Activated naive CD4-positive, alpha-beta T cell treated with anti-CD3 and anti-CD28 coated beads, Interleukin-2, amount 50 U/mL, for 72 hours (primary cell): ENCODE results near the gene CBFA2T2. TPM values are rescaled to one million over a fixed set of nuclear protein-coding genes. Genes with fewer than 3 reads are reported as not detected.
"Not testable (repeated sequence)": the region's sequence is repeated elsewhere in the genome, so short reads cannot be mapped to it uniquely, and the experiment has no call there.

ENCODE experiments used
- ATAC-seq, 2 donors: fragments of 150-1000 bp; cut with Tn5 transposase; 2 replicates each; pipeline ENCODE4 v1.10.0; 2021; ENCODE audit warnings: mild to moderate bottlenecking in 2 of 2, moderate library complexity in 2 of 2
- DNase-seq, 2 donors: peaks; one replicate each; pipeline ENCODE4 v3.0.0; 2021 to 2022; ENCODE audit warnings: low spot score in 2 of 2
- H3K27ac Mint-ChIP-seq, 2 donors: one replicate each; pipeline ENCODE4 v1.8.0; 2022; ENCODE audit warnings: mild to moderate bottlenecking in 2 of 2, mixed read lengths in 2 of 2
- H3K36me3 Mint-ChIP-seq, 2 donors: one replicate each; pipeline ENCODE4 v1.8.0; 2022; ENCODE audit warnings: mixed read lengths in 2 of 2
- H3K9me3 Mint-ChIP-seq, 2 donors: one replicate each; pipeline ENCODE4 v1.8.0; 2022; ENCODE audit warnings: mixed read lengths in 2 of 2
- total RNA-seq, 2 donors: library from RNA; stranded (reverse); gene quantifications; one replicate each; pipeline ENCODE4 v1.2.3, GENCODE V29; 2022

The CBFA2T2 gene
- total RNA-seq, 2 donors from 2014 or later: 13.7 to 16.3 TPM

GRCh38 chr20:33570743-33571142, 80.8 kb downstream of the CBFA2T2 start:
- no peak overlapping the region for H3K27ac Mint-ChIP-seq
- DNase-seq: no peak
- no peak for ATAC-seq

GRCh38 chr20:33573268-33573667, 83.4 kb downstream of the CBFA2T2 start:
- not testable (repeated sequence) for H3K9me3 Mint-ChIP-seq, H3K27ac Mint-ChIP-seq, H3K36me3 Mint-ChIP-seq, ATAC-seq, DNase-seq

More at GRCh38 chr20:33570743-33571142, 80.8 kb downstream of the CBFA2T2 start:
- Mint-ChIP-seq H3K9me3 (no peaks in the 10 kb centered on the region), H3K36me3 (no peaks in the 10 kb centered on the region)

- DNase-seq (no peak), ATAC-seq (no peak)
- H3K9me3 Mint-ChIP-seq: no peaks in the 10 kb centered on the region
- no peaks in the 10 kb centered on the region for H3K36me3 Mint-ChIP-seq
- H3K27ac Mint-ChIP-seq: no peak overlapping the region
Observed at GRCh38 chr20:33575282-33575681, 85.4 kb downstream of the CBFA2T2 start.

- ATAC-seq (no peak), DNase-seq (no peak)
- no peaks in the 10 kb centered on the region for H3K36me3 Mint-ChIP-seq
- no peaks in the 10 kb centered on the region for H3K9me3 Mint-ChIP-seq
- no peak overlapping the region for H3K27ac Mint-ChIP-seq
Observed at GRCh38 chr20:33576432-33577125, 86.7 kb downstream of the CBFA2T2 start.

DNA sequence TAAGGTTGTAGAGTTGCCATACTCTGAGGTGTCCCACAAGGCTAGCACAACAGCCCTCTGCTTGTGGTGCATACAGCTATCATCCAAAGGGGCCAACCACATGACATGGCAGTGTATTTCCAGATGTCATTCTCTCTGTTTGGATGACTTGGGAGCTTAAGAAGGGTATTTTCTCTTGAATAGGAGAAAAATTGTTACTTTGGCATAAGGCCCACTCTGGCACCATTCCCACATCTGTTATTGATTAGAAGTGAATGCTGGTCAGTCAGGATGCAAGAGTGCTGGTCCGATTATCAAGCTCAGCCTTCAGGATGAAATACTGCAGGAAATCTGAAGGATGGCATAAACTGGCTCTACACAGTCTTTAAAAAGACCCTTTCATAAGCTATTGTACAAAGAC, 88.6 kb downstream of the CBFA2T2 start:
- Mint-ChIP-seq H3K9me3 (no peaks in the 10 kb centered on the region), H3K27ac (no peak overlapping the region), H3K36me3 (no peaks in the 10 kb centered on the region)
- ATAC-seq (no peak), DNase-seq (no peak)

DNA sequence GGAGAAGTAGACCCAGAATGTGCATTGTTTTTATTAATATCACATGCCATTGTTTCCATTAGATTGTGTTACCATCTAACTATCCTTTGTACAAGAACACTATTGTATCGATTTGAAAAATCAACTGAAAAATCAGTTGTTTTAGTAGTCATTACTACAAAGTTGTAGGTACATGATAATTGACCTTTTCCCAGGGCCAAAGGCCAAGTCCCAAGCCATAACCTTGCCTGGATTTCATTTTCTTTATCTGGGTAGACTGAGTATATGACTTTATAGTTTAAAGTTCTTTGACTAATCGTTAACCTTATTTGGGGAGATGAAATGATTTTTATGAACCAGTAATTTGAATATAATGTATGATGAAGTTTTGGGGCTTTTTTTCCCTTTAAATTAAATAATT, 93.2 kb downstream of the CBFA2T2 start:
- Mint-ChIP-seq H3K36me3 (no peaks in the 10 kb centered on the region), H3K27ac (no peak overlapping the region), H3K9me3 (no peaks in the 10 kb centered on the region)
- DNase-seq: no peak
- no peak for ATAC-seq

- no peak for ATAC-seq
- Mint-ChIP-seq H3K9me3 (no peaks in the 10 kb centered on the region), H3K36me3 (no peaks in the 10 kb centered on the region), H3K27ac (no peak overlapping the region)
- no peak for DNase-seq
Observed at GRCh38 chr20:33584976-33585375, 95.1 kb downstream of the CBFA2T2 start.

GRCh38 chr20:33585413-33585812, 95.5 kb downstream of the CBFA2T2 start:
- Mint-ChIP-seq H3K9me3 (no peaks in the 10 kb centered on the region), H3K36me3 (no peaks in the 10 kb centered on the region), H3K27ac (no peak overlapping the region)
- no peak for DNase-seq
- no peak for ATAC-seq

- H3K36me3 Mint-ChIP-seq: no peaks in the 10 kb centered on the region
- H3K27ac Mint-ChIP-seq: no peak overlapping the region
- no peak for DNase-seq
- H3K9me3 Mint-ChIP-seq: no peaks in the 10 kb centered on the region
- ATAC-seq: no peak
Observed at GRCh38 chr20:33589059-33589458, 99.2 kb downstream of the CBFA2T2 start.

GRCh38 chr20:33591901-33592300, 102.0 kb downstream of the CBFA2T2 start:
- H3K27ac Mint-ChIP-seq: peak overlapping the region in 1 of 2 donors; percentile 25
- peak; percentile 53 to 68 for ATAC-seq
- not testable (repeated sequence) for H3K36me3 Mint-ChIP-seq, H3K9me3 Mint-ChIP-seq
- peak; percentile 34 to 55 for DNase-seq

- ATAC-seq: no peak
- Mint-ChIP-seq H3K9me3 (no peaks in the 10 kb centered on the region), H3K36me3 (no peaks in the 10 kb centered on the region), H3K27ac (no peak overlapping the region)
- no peak for DNase-seq
Observed at GRCh38 chr20:33594743-33595142, 104.8 kb downstream of the CBFA2T2 start.

DNA sequence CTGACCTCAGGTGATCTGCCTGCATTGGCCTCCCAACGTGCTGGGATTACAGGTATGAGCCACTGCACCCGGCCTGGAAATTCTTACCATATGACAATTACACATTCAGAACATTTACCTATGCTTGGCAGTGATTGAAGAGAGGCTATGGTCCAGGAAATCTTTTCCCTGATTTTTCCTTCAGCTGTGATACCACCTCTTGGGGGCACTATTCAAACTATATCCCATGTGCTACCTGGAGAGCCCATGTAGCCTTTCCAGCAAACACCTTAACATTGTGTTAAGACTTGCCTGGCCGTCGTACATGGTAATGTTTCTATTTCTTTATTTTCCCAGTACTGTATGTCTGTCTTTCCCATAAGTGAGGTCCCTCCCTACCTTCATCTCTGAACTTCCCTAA, 110.5 kb downstream of the CBFA2T2 start:
- no peaks in the 10 kb centered on the region for H3K9me3 Mint-ChIP-seq
- no peak overlapping the region for H3K27ac Mint-ChIP-seq
- ATAC-seq (no peak), DNase-seq (no peak)
- H3K36me3 Mint-ChIP-seq: peaks cover 0 to 7% of the 10 kb centered on the region in 2 donors

DNA sequence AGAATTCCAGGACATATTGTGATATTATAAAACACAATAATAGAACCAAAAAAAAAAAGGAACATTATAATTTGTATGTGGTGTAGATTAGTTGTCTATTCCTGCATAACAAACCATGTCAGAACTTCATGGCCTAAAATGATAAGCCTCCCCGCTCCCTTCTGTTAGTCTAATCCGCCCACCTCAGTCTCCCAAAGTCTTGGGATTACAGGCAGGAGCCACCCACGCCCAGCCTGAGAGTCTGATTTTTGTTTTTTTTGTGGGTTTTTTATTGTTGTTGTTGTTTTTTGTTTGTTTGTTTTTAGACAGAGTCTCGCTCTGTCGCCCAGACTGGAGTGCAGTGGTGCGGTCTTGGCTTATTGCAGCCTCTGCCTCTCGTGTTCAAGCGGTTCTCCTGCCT, 111.1 kb downstream of the CBFA2T2 start:
- H3K36me3 Mint-ChIP-seq: peaks cover 0 to 7% of the 10 kb centered on the region in 2 donors
- H3K27ac Mint-ChIP-seq: no peak overlapping the region
- ATAC-seq: no peak
- DNase-seq: no peak
- H3K9me3 Mint-ChIP-seq: no peaks in the 10 kb centered on the region

GRCh38 chr20:33601861-33602260, 112.0 kb downstream of the CBFA2T2 start:
- ATAC-seq: no peak
- H3K27ac Mint-ChIP-seq: peak overlapping the region in 1 of 2 donors; percentile 82
- no peaks in the 10 kb centered on the region for H3K9me3 Mint-ChIP-seq
- H3K36me3 Mint-ChIP-seq: peaks cover 0 to 7% of the 10 kb centered on the region in 2 donors
- no peak for DNase-seq

DNA sequence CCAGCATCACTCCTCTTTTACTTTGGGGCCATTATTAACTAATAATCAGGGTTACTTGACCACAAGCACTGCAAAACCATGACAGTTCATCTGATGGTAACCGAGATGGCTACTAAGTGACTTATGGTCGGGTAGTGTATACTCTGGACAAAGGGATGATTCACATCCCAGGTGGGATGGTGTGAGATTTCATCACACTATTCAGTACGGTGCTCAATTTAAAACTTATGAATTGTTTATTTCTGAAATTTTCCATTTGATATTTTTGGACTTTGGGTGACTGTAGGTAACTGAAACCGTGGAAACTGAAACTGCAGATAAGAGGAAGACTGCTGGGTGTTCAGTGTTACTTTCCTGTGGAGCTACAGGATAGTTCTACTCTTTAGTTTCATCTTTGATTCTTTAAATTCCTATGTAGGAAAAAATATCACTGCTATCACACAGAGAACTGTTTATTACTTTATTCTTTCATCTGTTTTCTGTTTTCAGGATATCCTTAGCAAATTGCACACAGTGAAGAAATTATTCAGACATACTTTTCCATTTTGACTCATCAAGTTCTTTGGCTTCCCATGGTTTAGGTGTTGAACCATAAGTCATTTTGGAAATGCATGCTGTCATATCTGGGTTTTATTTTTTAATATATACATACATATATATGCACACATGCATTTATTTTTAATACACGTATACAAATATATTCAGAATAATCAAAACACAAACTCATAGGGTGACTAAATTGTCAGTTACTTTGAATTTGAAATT, 113.1 kb downstream of the CBFA2T2 start:
- H3K36me3 Mint-ChIP-seq: peaks cover 0 to 7% of the 10 kb centered on the region in 2 donors
- peak overlapping the region; percentile 77 to 82 for H3K27ac Mint-ChIP-seq
- DNase-seq (no peak), ATAC-seq (peak; percentile 85 to 90)
- no peaks in the 10 kb centered on the region for H3K9me3 Mint-ChIP-seq

GRCh38 chr20:33604084-33604990, 114.4 kb downstream of the CBFA2T2 start:
- no peak overlapping the region for H3K27ac Mint-ChIP-seq
- peaks cover 0 to 7% of the 10 kb centered on the region in 2 donors for H3K36me3 Mint-ChIP-seq
- no peak for ATAC-seq
- no peaks in the 10 kb centered on the region for H3K9me3 Mint-ChIP-seq
- DNase-seq: no peak

GRCh38 chr20:33604991-33605370, 115.1 kb downstream of the CBFA2T2 start:
- Mint-ChIP-seq H3K9me3 (no peaks in the 10 kb centered on the region), H3K36me3 (peaks cover 0 to 7% of the 10 kb centered on the region in 2 donors), H3K27ac (no peak overlapping the region)
- ATAC-seq (no peak), DNase-seq (no peak)
